H54 (cell line): ENCODE measurements around the gene PRRX1.

Source experiments
- DNase-seq: peaks from one replicate; pipeline ENCODE4 v3.0.0; 2011; ENCODE audit warnings: low spot score, mixed read lengths; ENCODE audit not compliant: insufficient read length
- FAIRE-seq: peaks from 3 replicates; lab custom pipeline; 2011; peaks lifted over from hg19 to GRCh38; lab: Jason Lieb, UNC
- POLR2A ChIP-seq: IDR thresholded peaks from 2 replicates; pipeline ENCODE4 v1.6.1; 2011; ENCODE audit warnings: low read depth, mild to moderate bottlenecking, low read length

The PRRX1 gene

GRCh38 chr1:170732252-170732588 is 68.3 kb downstream of the PRRX1 start:
- DNase-seq = no peak
- no peak for TF ChIP-seq POLR2A
- no peak for FAIRE-seq

GRCh38 chr1:170734412-170735175 is 70.7 kb downstream of the PRRX1 start:
- FAIRE-seq = no peak
- TF ChIP-seq POLR2A = no peak
- DNase-seq = no peak

GRCh38 chr1:170735366-170736263 is 71.7 kb downstream of the PRRX1 start:
- no peak for DNase-seq
- no peak for FAIRE-seq
- no peak for TF ChIP-seq POLR2A

- DNase-seq = no peak
- FAIRE-seq = no peak
- TF ChIP-seq POLR2A = no peak
These were observed 75.9 kb downstream of the PRRX1 start for GRCh38 chr1:170739803-170740202.

- TF ChIP-seq POLR2A = no peak
- FAIRE-seq (no peak), DNase-seq (no peak)
These were observed 77.7 kb downstream of the PRRX1 start for GRCh38 chr1:170741678-170742077.

GRCh38 chr1:170742600-170742999 is 78.7 kb downstream of the PRRX1 start:
- DNase-seq (no peak), FAIRE-seq (no peak)
- no peak for TF ChIP-seq POLR2A

- TF ChIP-seq POLR2A = no peak
- FAIRE-seq (no peak), DNase-seq (no peak)
These were observed 79.2 kb downstream of the PRRX1 start for GRCh38 chr1:170743083-170743482.

- FAIRE-seq (no peak), DNase-seq (no peak)
- TF ChIP-seq POLR2A = no peak
These were observed 85.6 kb downstream of the PRRX1 start for GRCh38 chr1:170749549-170749948.

- FAIRE-seq (no peak), DNase-seq (no peak)
- TF ChIP-seq POLR2A = no peak
These were observed 86.0 kb downstream of the PRRX1 start for GRCh38 chr1:170749959-170750358.

- no peak for DNase-seq
- TF ChIP-seq POLR2A = no peak
- FAIRE-seq = no peak
These were observed 91.9 kb downstream of the PRRX1 start for GRCh38 chr1:170755795-170756194.

- no peak for TF ChIP-seq POLR2A
- FAIRE-seq (no peak), DNase-seq (no peak)
These were observed 95.1 kb downstream of the PRRX1 start for GRCh38 chr1:170758992-170759391.

- no peak for TF ChIP-seq POLR2A
- DNase-seq (no peak), FAIRE-seq (no peak)
These were observed 101.3 kb downstream of the PRRX1 start for GRCh38 chr1:170765279-170765678.

- no peak for TF ChIP-seq POLR2A
- FAIRE-seq = no peak
- DNase-seq = no peak
These were observed 101.9 kb downstream of the PRRX1 start for GRCh38 chr1:170765712-170766330.

GRCh38 chr1:170768929-170769328 is 105.0 kb downstream of the PRRX1 start:
- TF ChIP-seq POLR2A = no peak
- no peak for DNase-seq
- FAIRE-seq = no peak
